HG02884 (cell line): ENCODE measurements around the gene ACACA.
A peak's percentile ranks its signal among the peaks of the same experiment; 100 is the strongest.

Experiments
- ATAC-seq: cut with Tn5 transposase; IDR thresholded peaks from one replicate; pipeline ENCODE4 v1.9.1; 2021; ENCODE audit warnings: mild to moderate bottlenecking, moderate library complexity; ENCODE audit not compliant: unreplicated experiment

Gene ACACA

GRCh38 chr17:37399265-37399803 lies 7.3 kb downstream of the ACACA start:
- ATAC-seq, result no peak

GRCh38 chr17:37393352-37393751 lies 13.3 kb downstream of the ACACA start:
- ATAC-seq, result no peak

GRCh38 chr17:37392024-37392590 lies 14.5 kb downstream of the ACACA start:
- ATAC-seq, result no peak

GRCh38 chr17:37391146-37391545 lies 15.5 kb downstream of the ACACA start:
- ATAC-seq, result no peak

- no peak for ATAC-seq
Measured at GRCh38 chr17:37389160-37389559, 17.5 kb downstream of the ACACA start.

GRCh38 chr17:37388266-37388665 lies 18.4 kb downstream of the ACACA start:
- ATAC-seq, result no peak

GRCh38 chr17:37386462-37386861 lies 20.2 kb downstream of the ACACA start:
- no peak for ATAC-seq

- no peak for ATAC-seq
Measured at GRCh38 chr17:37385474-37385990, 21.1 kb downstream of the ACACA start.

- no peak for ATAC-seq
Measured at GRCh38 chr17:37384560-37385149, 22.0 kb downstream of the ACACA start.

- ATAC-seq, result no peak
Measured at GRCh38 chr17:37382056-37382455, 24.6 kb downstream of the ACACA start.

GRCh38 chr17:37375706-37376105 lies 30.9 kb downstream of the ACACA start, which contains the start of gene C17orf78:
C17orf78 (plus strand) TSS chr17:37375985; CDS start chr17:37376093, 108 bp downstream.
- ATAC-seq, result no peak

GRCh38 chr17:37373530-37374159 lies 33.0 kb downstream of the ACACA start:
- peak; percentile 47 for ATAC-seq

GRCh38 chr17:37368577-37368976 lies 38.1 kb downstream of the ACACA start:
- ATAC-seq, result no peak

GRCh38 chr17:37365589-37365988 lies 41.0 kb downstream of the ACACA start:
- ATAC-seq, result no peak

GRCh38 chr17:37361543-37361942 lies 45.1 kb downstream of the ACACA start:
- no peak for ATAC-seq

- no peak for ATAC-seq
Measured at GRCh38 chr17:37360632-37361031, 46.0 kb downstream of the ACACA start.

GRCh38 chr17:37359682-37360188 lies 46.9 kb downstream of the ACACA start:
- no peak for ATAC-seq

GRCh38 chr17:37358830-37359681 lies 47.6 kb downstream of the ACACA start:
- peak; percentile 83 for ATAC-seq

- no peak for ATAC-seq
Measured at GRCh38 chr17:37358098-37358829, 48.4 kb downstream of the ACACA start.
